Effector CD4-positive, alpha-beta T cell (primary cell): ENCODE data around the gene IL4R.

Experiments used
- DNase-seq: peaks from one replicate; pipeline ENCODE4 v3.0.0-alpha.2; 2020

Gene IL4R

DNA sequence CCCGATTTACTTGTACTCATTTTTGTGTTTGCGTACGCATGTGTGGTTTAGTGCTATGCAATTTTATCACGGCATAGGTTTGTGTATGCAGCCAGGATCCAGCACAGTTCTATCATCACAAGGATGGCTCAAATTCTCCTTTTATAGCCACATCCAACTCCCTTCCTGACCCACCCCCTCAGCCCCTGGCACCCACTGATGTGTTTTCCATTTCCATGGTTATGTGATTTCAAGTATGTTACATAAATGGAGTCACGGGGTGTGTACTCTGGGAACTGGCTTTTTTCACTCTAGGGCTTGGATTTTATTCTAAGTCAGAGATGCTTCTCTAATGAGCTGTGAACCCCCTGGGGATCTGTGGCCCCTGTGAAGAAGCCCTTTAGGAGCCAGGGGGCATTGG, 16.8 kb downstream of the IL4R start:
- DNase-seq = no peak

DNA sequence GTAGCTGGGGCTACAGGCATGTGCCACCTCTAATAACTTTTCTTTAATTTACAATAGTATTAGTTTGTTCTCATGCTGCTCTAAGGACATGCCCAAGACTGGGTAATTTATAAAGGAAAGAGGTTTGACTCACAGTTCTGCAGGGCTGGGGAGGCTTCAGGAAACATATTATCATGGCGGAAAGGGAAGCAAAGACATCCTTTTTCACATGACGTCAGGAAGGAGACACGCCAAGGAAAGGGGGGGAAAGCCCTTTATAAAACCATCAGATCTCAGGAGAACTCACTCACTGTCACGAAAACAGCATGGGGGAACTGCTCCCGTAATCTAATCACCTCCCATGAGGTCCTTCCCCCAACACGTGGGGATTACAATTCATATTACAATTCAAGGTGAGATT, 18.3 kb downstream of the IL4R start:
- DNase-seq = no peak

DNA sequence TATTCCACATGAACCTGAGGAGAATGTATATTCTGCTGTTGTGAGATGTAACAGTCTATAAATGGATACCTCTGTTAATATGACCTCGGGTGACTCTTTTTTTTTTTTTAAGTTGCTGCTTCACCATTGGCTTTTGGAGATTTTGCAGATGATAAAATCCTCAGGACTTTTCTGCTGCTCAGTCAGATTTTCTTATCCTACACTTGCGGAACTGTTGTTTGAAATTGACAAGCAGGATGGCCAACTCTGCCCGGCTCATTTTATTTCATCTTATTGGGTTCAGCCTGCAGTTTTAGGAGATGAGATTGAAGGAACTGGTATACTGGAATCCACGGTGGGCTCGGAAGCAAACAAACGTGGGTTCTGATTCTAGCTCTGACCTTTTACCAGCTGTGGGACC, 19.3 kb downstream of the IL4R start:
- no peak for DNase-seq

- no peak for DNase-seq
Measured at GRCh38 chr16:27333549-27333948, 19.8 kb downstream of the IL4R start.

- no peak for DNase-seq
Measured at GRCh38 chr16:27334192-27334764, 20.5 kb downstream of the IL4R start.

DNA sequence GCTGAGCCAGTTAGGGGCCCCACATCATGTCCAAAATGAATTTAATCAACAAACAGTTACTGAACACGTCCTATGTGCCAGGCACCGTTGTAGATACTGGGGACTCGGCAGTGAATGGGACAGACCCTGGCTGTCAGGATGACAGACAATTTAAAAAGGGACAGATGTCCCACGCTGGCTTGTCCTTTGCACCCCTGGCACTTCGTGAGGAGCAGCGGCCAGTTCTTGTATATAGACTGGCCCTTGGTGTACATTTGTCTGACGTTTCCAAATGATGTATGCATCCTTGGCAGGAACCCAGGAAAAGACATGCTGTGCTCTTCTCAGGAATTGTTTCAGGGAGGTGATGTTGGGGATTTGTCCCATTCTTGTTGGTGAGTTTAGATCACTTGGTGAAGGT, 21.1 kb downstream of the IL4R start:
- DNase-seq = no peak

- DNase-seq = no peak
Measured at GRCh38 chr16:27335349-27336053, 21.7 kb downstream of the IL4R start.

GRCh38 chr16:27337024-27337423, 23.2 kb downstream of the IL4R start:
- DNase-seq = no peak

DNA sequence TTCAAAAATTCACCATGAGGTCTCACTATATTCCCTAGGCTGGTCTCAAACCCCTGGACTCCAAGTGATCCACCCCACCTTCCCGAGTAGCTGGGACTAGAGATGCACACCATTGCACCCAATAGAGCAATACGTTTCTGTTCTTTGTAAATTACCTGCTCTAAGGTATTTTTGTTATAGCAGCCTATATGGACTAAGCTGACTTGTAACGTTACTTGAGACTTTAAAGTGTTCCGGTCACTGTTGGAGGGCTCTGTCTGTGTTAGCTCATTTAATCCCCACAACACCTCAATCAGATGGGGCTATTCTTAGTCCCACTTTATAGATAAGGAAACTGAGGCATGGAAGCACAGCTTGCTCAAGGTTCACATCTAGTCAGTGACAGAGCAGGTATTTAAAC, 25.4 kb downstream of the IL4R start:
- no peak for DNase-seq

DNA sequence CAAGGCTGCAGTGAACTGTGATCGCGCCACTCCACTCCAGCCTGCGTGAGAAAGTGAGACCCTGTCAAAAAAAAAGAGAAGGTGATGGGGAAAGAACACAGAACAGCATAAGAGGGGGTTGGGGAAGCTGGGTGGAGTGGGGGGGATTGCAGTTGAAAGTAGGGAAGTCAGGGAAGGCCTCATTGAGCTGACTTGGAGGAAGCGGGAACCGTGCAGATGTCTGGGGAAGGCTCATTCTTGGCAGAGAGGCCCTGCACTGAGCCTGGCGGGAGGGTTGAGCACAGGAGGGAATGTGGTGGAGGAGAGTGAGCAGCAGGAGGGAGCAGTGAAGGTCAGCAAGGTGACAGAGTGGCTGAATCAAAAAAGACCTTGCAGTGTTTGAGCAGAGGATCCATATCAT, 26.9 kb downstream of the IL4R start:
- no peak for DNase-seq

DNA sequence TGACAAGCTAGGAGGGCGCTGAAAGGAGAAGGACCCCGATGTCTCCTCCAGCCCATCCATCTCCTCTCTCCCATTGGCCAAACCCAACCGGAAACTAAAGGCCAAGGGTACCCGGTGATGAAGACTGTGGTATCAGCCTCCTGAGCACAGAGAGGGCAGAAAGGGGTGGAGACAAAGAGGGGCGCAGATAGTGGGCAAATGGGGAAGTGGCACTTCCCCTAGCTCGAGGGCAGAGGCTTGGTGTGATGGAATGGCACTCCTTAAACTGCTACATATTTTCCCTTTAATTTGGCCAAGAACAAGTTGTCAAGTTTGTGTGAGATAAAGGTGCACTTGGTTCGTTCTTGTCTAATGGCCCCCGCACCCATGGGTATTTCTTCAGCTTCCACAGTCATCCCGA, 27.8 kb downstream of the IL4R start:
- no peak for DNase-seq

- no peak for DNase-seq
Measured at GRCh38 chr16:27341971-27342370, 28.2 kb downstream of the IL4R start.

DNA sequence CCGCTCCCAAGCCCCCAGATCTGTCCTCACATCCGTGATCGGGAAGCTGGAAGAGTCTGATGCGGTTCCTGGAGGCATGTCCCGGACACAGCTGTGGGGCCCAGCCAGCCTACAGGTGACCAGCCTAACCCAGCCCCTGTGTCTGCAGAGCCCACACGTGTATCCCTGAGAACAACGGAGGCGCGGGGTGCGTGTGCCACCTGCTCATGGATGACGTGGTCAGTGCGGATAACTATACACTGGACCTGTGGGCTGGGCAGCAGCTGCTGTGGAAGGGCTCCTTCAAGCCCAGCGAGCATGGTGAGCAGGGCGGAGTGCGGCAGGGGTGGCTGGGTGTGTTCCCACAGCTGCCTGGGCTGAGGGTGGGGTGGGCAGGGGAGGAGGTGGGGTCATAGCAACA, 30.9 kb downstream of the IL4R start:
- DNase-seq = no peak

DNA sequence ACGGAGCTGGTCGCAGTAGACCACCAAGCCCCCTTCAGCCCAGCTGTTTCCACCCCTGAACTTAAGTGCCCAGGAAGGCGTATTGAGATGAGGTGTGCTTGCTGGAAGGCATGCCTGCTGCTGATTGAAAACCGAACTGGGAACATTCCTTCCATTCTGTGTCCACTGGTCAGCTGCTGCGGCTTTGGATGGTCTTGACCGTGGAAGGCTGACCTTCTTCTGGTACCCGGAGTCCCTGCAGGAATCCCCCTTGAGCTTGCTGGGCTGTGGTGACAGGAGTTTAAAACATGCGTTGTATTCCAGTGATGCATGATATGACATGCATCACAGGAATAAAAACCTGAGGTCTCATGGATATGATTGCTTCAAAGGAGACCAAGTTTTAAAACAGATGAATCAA, 31.4 kb downstream of the IL4R start:
- DNase-seq = no peak

DNA sequence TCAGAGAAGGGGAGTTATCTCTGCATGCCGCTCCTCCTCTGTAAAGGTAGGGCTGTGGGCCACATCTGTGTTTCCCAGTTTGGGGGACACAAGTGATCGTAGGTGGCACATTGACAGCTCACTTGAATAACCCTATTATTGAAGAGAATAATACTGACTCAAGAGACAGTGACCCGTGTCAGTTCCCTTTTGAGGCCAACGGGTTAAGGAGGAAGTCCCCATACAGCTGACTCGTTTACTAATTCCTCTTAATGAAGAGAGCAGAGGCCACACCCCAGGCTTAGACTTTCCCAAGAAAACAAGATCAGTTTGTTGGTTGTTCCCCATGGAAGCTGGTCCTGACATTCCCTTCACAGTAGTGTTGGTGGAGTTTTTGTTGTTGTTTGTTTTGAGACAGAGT, 33.0 kb downstream of the IL4R start:
- no peak for DNase-seq

GRCh38 chr16:27347930-27348685, 34.3 kb downstream of the IL4R start:
- no peak for DNase-seq

DNA sequence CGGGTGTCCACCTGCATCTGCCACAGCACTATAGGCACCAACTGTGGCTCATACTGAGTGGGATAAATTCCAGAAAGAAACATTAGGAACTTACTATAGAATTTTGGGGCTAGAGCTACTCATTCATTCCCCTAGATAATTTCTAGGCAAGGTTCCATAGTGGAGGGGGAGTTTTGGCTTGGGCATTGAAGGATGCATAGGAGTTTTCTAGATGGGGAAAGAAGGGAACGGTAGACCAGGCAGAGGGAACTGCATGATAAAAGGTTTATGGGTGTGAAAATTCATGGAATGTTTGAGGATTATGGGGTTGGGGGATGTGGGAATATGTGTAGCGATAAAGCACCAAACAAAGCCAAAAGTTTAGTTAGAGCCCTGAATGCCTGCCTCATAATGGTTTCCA, 35.5 kb downstream of the IL4R start:
- no peak for DNase-seq

- DNase-seq = no peak
Measured at GRCh38 chr16:27350006-27350405, 36.2 kb downstream of the IL4R start.

DNA sequence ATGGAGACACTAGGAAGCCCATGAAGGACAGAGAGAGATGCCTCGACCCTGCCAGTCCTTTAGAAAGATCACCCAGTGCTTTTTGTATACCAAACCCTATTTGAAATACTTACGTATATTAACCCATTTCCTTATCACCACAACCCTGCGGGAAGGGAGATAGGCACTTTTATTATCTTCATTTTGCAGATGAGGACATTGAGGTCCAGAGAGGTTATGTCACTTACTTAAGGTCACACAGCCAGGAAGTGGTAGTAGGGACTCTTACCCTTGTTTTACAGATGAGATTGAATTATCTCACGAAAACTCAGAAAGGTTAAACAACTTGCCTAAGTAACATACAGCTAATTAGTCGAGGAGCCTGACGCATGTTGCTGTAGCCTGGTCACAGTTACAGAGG, 38.2 kb downstream of the IL4R start:
- no peak for DNase-seq

DNA sequence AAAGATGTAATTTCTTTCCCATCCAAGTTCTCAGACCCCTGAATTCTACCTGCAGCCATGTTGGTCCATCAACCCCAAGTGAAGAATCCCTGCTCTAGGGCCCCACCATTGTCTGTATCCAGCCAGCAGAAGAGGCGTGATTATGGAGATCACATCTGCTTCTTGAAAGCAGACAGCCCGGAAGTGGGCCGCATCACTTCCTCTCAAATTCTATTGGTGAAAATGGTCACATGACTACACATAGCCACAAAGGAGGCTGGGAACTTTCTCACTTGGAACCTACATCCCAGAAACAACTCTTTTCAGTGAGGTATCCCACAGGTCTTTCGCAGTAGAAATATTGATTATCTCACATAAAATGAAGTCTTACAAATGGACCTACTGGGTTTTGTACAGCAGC, 40.1 kb downstream of the IL4R start:
- no peak for DNase-seq

- no peak for DNase-seq
Measured at GRCh38 chr16:27355610-27356009, 41.8 kb downstream of the IL4R start.

DNA sequence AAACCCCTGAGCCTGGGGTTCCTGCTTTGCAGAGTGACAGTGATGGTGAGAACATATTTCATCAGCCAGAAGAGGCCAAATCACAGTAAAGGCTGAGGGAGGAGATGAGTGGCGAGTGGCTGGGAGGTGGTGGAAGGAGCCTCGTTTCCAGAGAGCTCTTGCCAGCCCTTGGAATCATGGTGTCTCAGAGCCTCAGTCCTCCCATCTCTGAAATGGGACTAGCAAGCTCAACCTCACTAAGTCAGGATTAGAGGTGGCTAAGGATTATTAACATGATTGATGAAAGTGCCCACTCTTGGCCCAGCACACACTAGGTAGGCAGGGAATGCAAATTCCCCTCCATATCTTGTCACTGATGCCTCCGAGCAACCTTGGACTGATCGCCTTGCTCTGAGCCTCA, 43.0 kb downstream of the IL4R start:
- no peak for DNase-seq

- no peak for DNase-seq
Measured at GRCh38 chr16:27359051-27359450, 45.3 kb downstream of the IL4R start.

DNA sequence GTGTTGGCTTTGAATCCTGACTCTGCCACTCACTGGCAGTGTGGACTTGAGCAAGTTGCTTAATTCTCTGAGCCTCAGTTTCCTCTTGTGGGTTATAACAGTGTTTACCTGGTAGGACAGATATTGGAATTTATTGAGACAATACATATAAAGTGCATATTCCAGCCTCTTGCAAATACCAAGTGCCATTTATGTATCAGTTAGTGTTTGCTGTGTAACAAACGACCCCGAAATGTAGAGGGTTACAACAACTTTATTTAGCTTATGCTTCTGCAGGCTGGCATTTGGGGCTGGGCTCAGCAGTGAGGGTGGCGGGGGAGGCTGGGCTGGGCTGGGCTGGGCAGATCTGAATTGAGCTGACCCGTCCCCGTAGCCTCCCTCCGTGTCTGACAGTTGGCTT, 45.8 kb downstream of the IL4R start:
- DNase-seq = no peak
